Endothelial cell of umbilical vein (primary cell): ENCODE data around the gene EFHC2. TPM values are rescaled to one million over a fixed set of nuclear protein-coding genes. Genes with fewer than 3 reads are reported as not detected.

ENCODE experiments used
- BruUV-seq: library from RNA; stranded (reverse); fragments of 400-500 nt; replicated peaks from 2 replicates; lab custom pipeline; 2021; lab: Mats Ljungman, UMichigan
- CTCF ChIA-PET: fragments of 300-600, 350-600 bp; sonication (Branson Sonifier 250); formaldehyde crosslinking; loops from one replicate; lab custom pipeline; 2021; ENCODE audit warnings: antibody characterized with exemption, inconsistent platforms; lab: Charles Lee
- POLR2A ChIA-PET: fragments of 300-600, 350-600 bp; sonication (Branson Sonifier 250); formaldehyde crosslinking; loops from one replicate; lab custom pipeline; 2021; ENCODE audit warnings: antibody characterized with exemption, inconsistent platforms; lab: Charles Lee
- DNase-seq: peaks from one replicate; pipeline ENCODE4 v3.0.0-alpha.2; 2011; ENCODE audit warnings: low read depth, low spot score
- FAIRE-seq: peaks from 2 replicates; lab custom pipeline; 2011; peaks lifted over from hg19 to GRCh38; lab: Jason Lieb, UNC
- H2AFZ ChIP-seq: 2 replicates; pipeline ENCODE4 v1.6.0; 2012; ENCODE audit warnings: low read depth, low read length, control low read depth, inconsistent platforms
- H3K27ac ChIP-seq: 2 replicates; pipeline ENCODE4 v1.5.1; 2011; ENCODE audit warnings: low read depth, mild to moderate bottlenecking, control low read depth, low read length, moderate library complexity; ENCODE audit not compliant: insufficient read depth
- H3K27me3 ChIP-seq, 2 experiments: 2 replicates each; pipeline versions ENCODE4 v1.6.0 to v1.6.1; 2011; ENCODE audit warnings: low read length in 2 of 2, mixed read lengths in 1 of 2; ENCODE audit not compliant: control insufficient read depth in 2 of 2, insufficient read depth in 2 of 2
- H3K36me3 ChIP-seq, 2 experiments: 2 replicates in 1 of 2; 3 replicates in 1 of 2; pipeline ENCODE4 v1.5.1; 2011; ENCODE audit warnings: low read length in 2 of 2, mild to moderate bottlenecking in 1 of 2, moderate library complexity in 1 of 2; ENCODE audit not compliant: control insufficient read depth in 2 of 2, insufficient read depth in 2 of 2; ENCODE audit errors: extremely low read depth in 1 of 2
- H3K4me1 ChIP-seq: 3 replicates; pipeline ENCODE4 v1.5.1; 2011; ENCODE audit warnings: mild to moderate bottlenecking, low read length; ENCODE audit not compliant: control insufficient read depth, insufficient read depth; ENCODE audit errors: extremely low read depth
- H3K4me2 ChIP-seq: 2 replicates; pipeline ENCODE4 v1.6.1; 2011; ENCODE audit warnings: low read length, control low read depth, mixed read lengths; ENCODE audit not compliant: insufficient read depth
- H3K4me3 ChIP-seq, 3 experiments: fragments of 200-600 bp in 1 of 3; sonication (generic), shearing (Covaris generic) in 1 of 3; replicated peaks in 1 of 3; 2 replicates each; pipeline ENCODE4 v1.5.1; 2011 to 2016; ENCODE audit warnings: control low read depth in 3 of 3, low read length in 3 of 3, mild to moderate bottlenecking in 2 of 3, inconsistent platforms in 1 of 3, low read depth in 1 of 3, moderate library complexity in 1 of 3; ENCODE audit not compliant: insufficient read depth in 1 of 3
- H3K79me2 ChIP-seq: 2 replicates; pipeline ENCODE4 v1.6.0; 2012; ENCODE audit warnings: low read length, inconsistent platforms; ENCODE audit not compliant: control insufficient read depth, insufficient read depth
- H3K9ac ChIP-seq: replicated peaks from 2 replicates; pipeline ENCODE3; 2011; ENCODE audit warnings: low read length, control low read depth; ENCODE audit not compliant: insufficient read depth; ENCODE audit errors: extremely low read depth
- H3K9me1 ChIP-seq: replicated peaks from 3 replicates; pipeline ENCODE4 v1.6.0; 2011; ENCODE audit warnings: mild to moderate bottlenecking, low read length; ENCODE audit not compliant: control insufficient read depth, insufficient read depth; ENCODE audit errors: extremely low read depth
- H3K9me3 ChIP-seq: replicated peaks from 2 replicates; pipeline ENCODE4 v1.5.1; 2012; ENCODE audit warnings: low read length, inconsistent platforms; ENCODE audit not compliant: control insufficient read depth, insufficient read depth
- H4K20me1 ChIP-seq: replicated peaks from 2 replicates; pipeline ENCODE3; 2011; ENCODE audit warnings: mild to moderate bottlenecking, low read length; ENCODE audit not compliant: control insufficient read depth, insufficient read depth; ENCODE audit errors: extremely low read depth
- EZH2 ChIP-seq: IDR thresholded peaks from 2 replicates; pipeline ENCODE4 v1.6.1; 2012; ENCODE audit warnings: borderline replicate concordance, low read depth, mild to moderate bottlenecking, moderate library complexity, low read length, inconsistent platforms; ENCODE audit not compliant: severe bottlenecking
- FOS ChIP-seq: IDR thresholded peaks from 2 replicates; pipeline ENCODE4 v1.6.1; 2011; ENCODE audit warnings: mild to moderate bottlenecking, low read length, moderate library complexity, borderline replicate concordance; ENCODE audit not compliant: insufficient read depth
- GATA2 ChIP-seq: IDR thresholded peaks from 2 replicates; pipeline ENCODE4 v1.7.0; 2011; ENCODE audit warnings: low read depth, mild to moderate bottlenecking, moderate library complexity, mixed read lengths, low read length; ENCODE audit not compliant: insufficient read length, insufficient read depth
- JUN ChIP-seq: IDR thresholded peaks from 2 replicates; pipeline ENCODE4 v1.6.1; 2011; ENCODE audit warnings: borderline replicate concordance, low read depth; ENCODE audit not compliant: insufficient read length, insufficient read depth
- MYC ChIP-seq: IDR thresholded peaks from one replicate; pipeline ENCODE4 v1.6.1; 2011; ENCODE audit warnings: mild to moderate bottlenecking, low read depth, low read length
- POLR2A ChIP-seq: IDR thresholded peaks from 2 replicates; pipeline ENCODE4 v1.6.1; 2012; ENCODE audit warnings: low read depth, mild to moderate bottlenecking, control low read depth, low read length
- POLR2AphosphoS5 ChIP-seq: IDR thresholded peaks from 2 replicates; pipeline ENCODE4 v1.6.1; 2012; ENCODE audit warnings: low read depth, mild to moderate bottlenecking, control low read depth, low read length, moderate library complexity; ENCODE audit not compliant: insufficient read depth
- dilution Hi-C: fragments of 300-500 bp; cut with MboI; formaldehyde crosslinking; loops from one replicate; pipeline ENCODE4 v1.15.0; 2019; ENCODE audit warnings: low sequenced_read_pairs; ENCODE audit not compliant: extremely low pct_ligation_motif_present
- intact Hi-C: fragments of 100-400 bp; cut with micrococcal nuclease; formaldehyde crosslinking; loops from one replicate; pipeline ENCODE4 v1.10.0; 2022
- polyA plus RNA-seq, 4 experiments: library from polyadenylated mRNA; depleted of rRNA in 3 of 4; stranded (reverse) in 3 of 4; unstranded in 1 of 4; fragments of >200 nt; gene quantifications; 2 replicates each; pipeline versions ENCODE4 v1.2.1 to v1.2.3, GENCODE V29; 2011 to 2012; ENCODE audit warnings: missing spikeins in 1 of 4
- total RNA-seq: library from RNA; stranded (reverse); gene quantifications from 2 replicates; pipeline ENCODE4 v1.2.3, GENCODE V29; 2021
- TF ChIP-seq, protein P1 (sequence below): IDR thresholded peaks from 2 replicates; pipeline ENCODE4 v1.6.1; 2011; ENCODE audit not compliant: insufficient read depth, insufficient read length
- TF ChIP-seq, protein P2 (sequence below), 2 donors: IDR thresholded peaks; 1 replicate in 1 of 2; 2 replicates in 1 of 2; pipeline ENCODE4 v1.5.1; 2011; ENCODE audit warnings: low read length in 2 of 2, mild to moderate bottlenecking in 2 of 2, moderate library complexity in 2 of 2, control low read depth in 1 of 2, inconsistent platforms in 1 of 2, low read depth in 1 of 2; ENCODE audit not compliant: insufficient read depth in 1 of 2; ENCODE audit errors: extremely low read depth in 1 of 2

EFHC2 gene
- total and polyA plus RNA-seq, 2 donors (not counting 3 experiments of a cell fraction or from before 2014, with no cell fraction given): not detected

DNA sequence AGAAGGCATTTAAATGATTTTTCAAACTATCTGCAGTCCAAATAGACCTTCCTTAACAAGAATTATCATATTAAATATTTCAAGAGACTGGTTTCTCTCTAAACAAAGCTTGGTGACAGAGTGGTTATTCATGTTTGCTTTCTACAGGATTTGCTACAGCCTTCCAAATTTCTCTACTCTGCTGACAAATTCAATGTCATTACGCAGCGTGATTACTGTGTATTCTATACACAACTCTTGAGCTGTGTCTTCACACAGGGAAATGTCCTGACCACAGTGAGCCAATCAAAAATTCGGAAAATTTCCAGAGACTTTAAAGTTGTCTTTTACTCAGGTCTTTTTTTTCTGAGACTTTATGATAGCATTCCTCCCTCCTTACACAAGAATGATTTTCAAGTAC lies 75.6 kb downstream of the EFHC2 start:
- intact Hi-C loops: no loop called here
- no peak for FAIRE-seq

More for the DNA sequence above, 75.6 kb downstream of the EFHC2 start:
- no peaks in the 10 kb centered on the region for H3K9me1 ChIP-seq
- H4K20me1 ChIP-seq: no peaks in the 10 kb centered on the region
- no peaks in the 10 kb centered on the region for H3K4me1 ChIP-seq
- H3K4me2 ChIP-seq: no peak overlapping the region
- TF ChIP-seq FOS (no peak), POLR2A (no peak), POLR2AphosphoS5 (no peak), GATA2 (no peak), JUN (no peak), MYC (no peak), EZH2 (no peak)
- TF ChIP-seq, protein P1, sequence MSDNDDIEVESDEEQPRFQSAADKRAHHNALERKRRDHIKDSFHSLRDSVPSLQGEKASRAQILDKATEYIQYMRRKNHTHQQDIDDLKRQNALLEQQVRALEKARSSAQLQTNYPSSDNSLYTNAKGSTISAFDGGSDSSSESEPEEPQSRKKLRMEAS: no peak
- TF ChIP-seq, protein P2, sequence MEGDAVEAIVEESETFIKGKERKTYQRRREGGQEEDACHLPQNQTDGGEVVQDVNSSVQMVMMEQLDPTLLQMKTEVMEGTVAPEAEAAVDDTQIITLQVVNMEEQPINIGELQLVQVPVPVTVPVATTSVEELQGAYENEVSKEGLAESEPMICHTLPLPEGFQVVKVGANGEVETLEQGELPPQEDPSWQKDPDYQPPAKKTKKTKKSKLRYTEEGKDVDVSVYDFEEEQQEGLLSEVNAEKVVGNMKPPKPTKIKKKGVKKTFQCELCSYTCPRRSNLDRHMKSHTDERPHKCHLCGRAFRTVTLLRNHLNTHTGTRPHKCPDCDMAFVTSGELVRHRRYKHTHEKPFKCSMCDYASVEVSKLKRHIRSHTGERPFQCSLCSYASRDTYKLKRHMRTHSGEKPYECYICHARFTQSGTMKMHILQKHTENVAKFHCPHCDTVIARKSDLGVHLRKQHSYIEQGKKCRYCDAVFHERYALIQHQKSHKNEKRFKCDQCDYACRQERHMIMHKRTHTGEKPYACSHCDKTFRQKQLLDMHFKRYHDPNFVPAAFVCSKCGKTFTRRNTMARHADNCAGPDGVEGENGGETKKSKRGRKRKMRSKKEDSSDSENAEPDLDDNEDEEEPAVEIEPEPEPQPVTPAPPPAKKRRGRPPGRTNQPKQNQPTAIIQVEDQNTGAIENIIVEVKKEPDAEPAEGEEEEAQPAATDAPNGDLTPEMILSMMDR (IDR thresholded peaks at IDR 0.05; ENCODE audit: extremely low read depth in 1 of 2, insufficient read depth in 1 of 2, low read depth in 1 of 2, low read length in 2 of 2): no peak
- no TSS peak for BruUV-seq
- H3K36me3 ChIP-seq: no peaks in the 10 kb centered on the region
- no peak overlapping the region for H2AFZ ChIP-seq
- no peaks in the 10 kb centered on the region for H3K9me3 ChIP-seq
- H3K27ac ChIP-seq: no peak overlapping the region
- dilution Hi-C loops: no loop called here
- no peak for DNase-seq
- POLR2A ChIA-PET: no interaction called here
- CTCF ChIA-PET: no interaction called here
- H3K4me3 ChIP-seq: no peak overlapping the region
- no peaks in the 10 kb centered on the region for H3K27me3 ChIP-seq
- H3K79me2 ChIP-seq: no peaks in the 10 kb centered on the region
- no peak overlapping the region for H3K9ac ChIP-seq
